Measurements from ENCODE around the gene SPATA24. TPM values are rescaled to one million over a fixed set of nuclear protein-coding genes. Genes with fewer than 3 reads are reported as not detected.

Gene SPATA24
- 1 to 10 TPM in 1 of 4 donors, under 1 TPM in 2, not detected in 1; 0.65 to 1.4 (median 0.71) TPM for total RNA-seq

- peak within 1 kb of the TSS; percentile 29 for H3K4me3 ChIP-seq (ENCODE audit: low read depth, poor library complexity, severe bottlenecking)
- 1% methylated on average over 24 to 33 of the region's 41 CpGs for WGBS, 2 donors
- intact Hi-C loops (cut with DNase I; ENCODE audit: low total_unique reads): no loop called here
- peak; percentile 97 to 99 for DNase-seq (ENCODE audit: low spot score in 2 of 2)
- TF ChIP-seq, protein P1, sequence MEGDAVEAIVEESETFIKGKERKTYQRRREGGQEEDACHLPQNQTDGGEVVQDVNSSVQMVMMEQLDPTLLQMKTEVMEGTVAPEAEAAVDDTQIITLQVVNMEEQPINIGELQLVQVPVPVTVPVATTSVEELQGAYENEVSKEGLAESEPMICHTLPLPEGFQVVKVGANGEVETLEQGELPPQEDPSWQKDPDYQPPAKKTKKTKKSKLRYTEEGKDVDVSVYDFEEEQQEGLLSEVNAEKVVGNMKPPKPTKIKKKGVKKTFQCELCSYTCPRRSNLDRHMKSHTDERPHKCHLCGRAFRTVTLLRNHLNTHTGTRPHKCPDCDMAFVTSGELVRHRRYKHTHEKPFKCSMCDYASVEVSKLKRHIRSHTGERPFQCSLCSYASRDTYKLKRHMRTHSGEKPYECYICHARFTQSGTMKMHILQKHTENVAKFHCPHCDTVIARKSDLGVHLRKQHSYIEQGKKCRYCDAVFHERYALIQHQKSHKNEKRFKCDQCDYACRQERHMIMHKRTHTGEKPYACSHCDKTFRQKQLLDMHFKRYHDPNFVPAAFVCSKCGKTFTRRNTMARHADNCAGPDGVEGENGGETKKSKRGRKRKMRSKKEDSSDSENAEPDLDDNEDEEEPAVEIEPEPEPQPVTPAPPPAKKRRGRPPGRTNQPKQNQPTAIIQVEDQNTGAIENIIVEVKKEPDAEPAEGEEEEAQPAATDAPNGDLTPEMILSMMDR (IDR thresholded peaks at IDR 0.05): no peak
- no peak for TF ChIP-seq POLR2A (IDR thresholded peaks at IDR 0.05)
These were observed at the start of gene SPATA24 for GRCh38 chr5:139403787-139404483. TSS of gene SPATA24 (minus strand) at chr5:139404089. CDS start at chr5:139404060, 29 bp downstream.

DNA sequence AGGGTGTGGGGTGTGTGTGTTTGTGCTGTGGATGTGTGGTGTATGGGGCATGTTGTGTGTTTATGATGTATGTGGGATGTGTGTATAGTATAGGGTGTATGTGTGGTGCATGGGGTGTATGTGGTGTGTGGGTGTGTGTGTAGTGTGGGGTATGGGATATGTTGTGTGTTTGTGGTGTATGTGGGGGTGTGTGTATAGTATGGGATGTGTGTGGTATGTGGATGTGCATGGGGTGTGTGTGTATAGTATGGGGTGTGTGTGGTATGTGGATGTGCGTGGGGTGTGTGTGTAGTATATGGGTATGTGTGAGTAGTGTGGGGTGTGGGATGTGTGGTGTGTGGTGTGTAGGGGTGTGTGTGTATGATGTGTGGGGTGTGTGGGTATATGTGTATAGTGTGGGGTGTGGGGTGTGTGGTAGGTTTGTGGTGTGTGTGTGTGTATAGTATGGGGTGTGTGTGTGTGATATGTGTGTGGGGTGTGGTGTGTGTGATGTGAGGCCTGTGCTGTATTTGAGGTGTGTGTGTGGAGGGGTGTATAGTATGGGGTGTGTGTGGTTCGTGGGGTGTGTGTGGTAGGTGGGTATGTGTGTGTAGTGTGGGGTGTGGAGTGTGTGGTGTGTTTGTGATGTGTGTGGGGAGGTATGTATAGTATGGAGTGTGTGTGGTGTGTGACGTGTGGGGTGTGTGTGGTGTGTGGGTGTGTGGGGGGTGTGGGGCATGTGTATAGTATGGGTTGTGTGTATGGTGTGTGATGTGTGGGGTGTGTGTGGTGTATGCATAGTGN, 48.2 kb upstream of the SPATA24 start:
- 79 to 85% methylated on average over 3 of the region's 3 CpGs for WGBS, 2 donors
- intact Hi-C loops (cut with DNase I; ENCODE audit: low total_unique reads): no loop called here
- DNase-seq (ENCODE audit: low spot score in 2 of 2): no peak
- TF ChIP-seq POLR2A (IDR thresholded peaks at IDR 0.05): no peak
- TF ChIP-seq, protein P1 (IDR thresholded peaks at IDR 0.05): no peak
- H3K4me3 ChIP-seq (ENCODE audit: low read depth, poor library complexity, severe bottlenecking): no peak overlapping the region

- H3K4me3 ChIP-seq (ENCODE audit: low read depth, poor library complexity, severe bottlenecking): no peak overlapping the region
- intact Hi-C loops (cut with DNase I; ENCODE audit: low total_unique reads): no loop called here
- TF ChIP-seq, protein P1 (IDR thresholded peaks at IDR 0.05): no peak
- no peak for TF ChIP-seq POLR2A (IDR thresholded peaks at IDR 0.05)
- WGBS, 2 donors: 86 to 89% methylated on average over 2 of the region's 2 CpGs
- no peak for DNase-seq (ENCODE audit: low spot score in 2 of 2)
These were observed 47.3 kb upstream of the SPATA24 start for GRCh38 chr5:139451176-139451575.

DNA sequence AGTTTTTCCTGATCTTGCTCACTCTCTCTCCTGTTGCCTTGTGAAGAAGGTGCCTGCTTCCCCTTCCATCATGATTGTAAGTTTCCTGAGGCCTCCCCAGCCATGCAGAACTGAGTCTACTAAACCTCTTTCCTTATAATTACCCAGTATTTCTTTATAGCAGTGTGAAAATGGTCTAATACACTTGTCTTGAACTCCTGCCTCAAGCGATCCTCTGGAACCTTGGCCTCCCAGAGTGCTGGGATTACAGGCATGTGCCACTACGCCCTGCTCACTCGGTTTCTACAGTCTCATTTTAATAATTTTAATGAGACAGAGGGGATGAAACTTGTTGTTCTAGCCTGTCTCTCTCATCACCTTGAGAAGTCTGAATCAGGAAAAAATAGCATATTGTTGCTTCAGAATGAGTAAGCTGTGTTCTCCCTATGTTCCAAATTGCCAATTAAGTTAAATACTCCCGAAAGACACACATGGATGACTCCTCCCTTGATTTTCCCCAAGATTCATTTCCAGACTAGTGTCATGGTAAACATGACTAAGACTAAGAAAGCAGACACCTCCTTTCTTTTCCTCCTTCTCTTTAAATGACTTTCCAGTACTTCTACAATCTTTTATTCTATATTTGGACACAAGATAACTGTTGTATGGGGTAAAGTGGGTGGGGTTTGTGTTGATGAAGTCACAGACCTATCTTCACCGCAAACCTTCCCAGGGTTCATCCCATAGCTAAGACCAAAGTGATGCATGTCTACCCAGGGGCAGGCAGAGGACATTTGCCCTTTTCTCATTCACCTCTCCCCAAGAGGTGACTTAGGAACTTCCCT, 43.3 kb upstream of the SPATA24 start:
- 50 to 54% methylated on average over 5 of the region's 5 CpGs for WGBS, 2 donors
- intact Hi-C loops (cut with DNase I; ENCODE audit: low total_unique reads): no loop called here
- TF ChIP-seq, protein P1 (IDR thresholded peaks at IDR 0.05): no peak
- no peak for TF ChIP-seq POLR2A (IDR thresholded peaks at IDR 0.05)
- no peak overlapping the region for H3K4me3 ChIP-seq (ENCODE audit: low read depth, poor library complexity, severe bottlenecking)
- no peak for DNase-seq (ENCODE audit: low spot score in 2 of 2)

DNA sequence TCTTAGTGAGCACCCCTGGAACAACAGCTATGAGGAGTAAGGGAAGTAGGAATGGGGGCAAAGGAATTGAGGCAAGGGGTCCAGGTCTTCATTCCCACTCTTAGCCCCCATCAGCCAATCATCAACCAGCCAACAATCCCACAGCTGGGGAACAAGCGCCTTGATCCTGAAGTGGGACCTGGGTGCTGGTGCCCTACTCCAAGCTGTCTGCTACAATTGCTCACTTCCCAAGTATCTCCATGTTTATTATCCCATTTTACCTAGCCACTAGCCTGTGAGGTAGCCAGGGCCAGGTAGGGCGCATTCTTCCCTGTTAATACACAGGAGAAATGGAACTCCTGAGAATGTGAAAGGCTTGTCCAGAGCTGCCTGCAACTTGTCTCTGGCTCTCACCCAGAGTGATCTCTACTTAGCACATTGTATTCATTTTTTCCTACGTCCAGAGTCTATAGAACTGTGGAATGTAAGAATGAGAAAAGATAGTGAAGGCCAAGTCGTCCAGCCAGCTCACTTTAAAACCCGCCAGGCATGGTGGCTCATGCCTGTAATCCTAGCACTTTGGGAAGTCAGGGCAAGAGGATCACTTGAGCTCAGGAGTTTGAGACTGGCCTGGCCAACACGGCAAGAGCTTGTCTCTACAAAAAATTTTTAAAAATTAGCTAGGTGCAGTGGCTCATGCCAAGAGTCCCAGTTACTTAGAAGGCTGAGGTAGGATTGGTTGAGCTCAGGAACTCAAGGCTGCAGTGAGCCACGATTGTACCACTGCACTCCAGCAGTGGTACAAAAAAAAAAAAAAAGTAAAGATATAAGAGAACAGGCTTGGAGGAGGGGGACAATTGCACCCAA, 41.7 kb upstream of the SPATA24 start:
- 46 to 54% methylated on average over 7 of the region's 7 CpGs for WGBS, 2 donors
- intact Hi-C loops (cut with DNase I; ENCODE audit: low total_unique reads): no loop called here
- TF ChIP-seq, protein P1 (IDR thresholded peaks at IDR 0.05): no peak
- no peak for TF ChIP-seq POLR2A (IDR thresholded peaks at IDR 0.05)
- no peak overlapping the region for H3K4me3 ChIP-seq (ENCODE audit: low read depth, poor library complexity, severe bottlenecking)
- peak in 1 of 2 donors; percentile 45 for DNase-seq (ENCODE audit: low spot score in 2 of 2)
